AG04449 (cell line): Measurements from ENCODE around the gene QSER1.
"Not testable (repeated sequence)": the region's sequence is repeated elsewhere in the genome, so short reads cannot be mapped to it uniquely, and the experiment has no call there.

Experiments used
- CTCF ChIA-PET: fragments of 350-600 bp; formaldehyde crosslinking; extraction: SDS; loops from one replicate; lab custom pipeline; 2021; ENCODE audit warnings: antibody characterized with exemption; lab: Yijun Ruan, JAX
- POLR2A ChIA-PET: fragments of 400-600, 350-600 bp; formaldehyde crosslinking; extraction: SDS; loops from one replicate; lab custom pipeline; 2020; ENCODE audit warnings: antibody characterized with exemption, inconsistent platforms; lab: Yijun Ruan, JAX
- DNase-seq: peaks from one replicate; pipeline ENCODE4 v3.0.0-alpha.2; 2010; ENCODE audit warnings: low read depth, low spot score
- H3K4me3 ChIP-seq: 2 replicates; pipeline ENCODE4 v1.5.1; 2011; ENCODE audit warnings: low read depth, mild to moderate bottlenecking, control low read depth, low read length
- CTCF ChIP-seq: IDR thresholded peaks from one replicate; pipeline ENCODE4 v1.5.1; 2011; ENCODE audit warnings: mild to moderate bottlenecking, moderate library complexity, low read length, control low read depth, inconsistent platforms; ENCODE audit not compliant: insufficient read depth; ENCODE audit errors: missing control alignments

The QSER1 gene

GRCh38 chr11:33021937-33022336 lies 129.3 kb downstream of the QSER1 start:
- ChIA-PET POLR2A (no interaction called here), CTCF (interaction anchor here (0.7 to 1.8 kb wide), 5 partner anchors 8 to 62 kb away, joined by 3 to 7 read pairs (median 5); no protein-coding TSS in a partner anchor)
- no peak for TF ChIP-seq CTCF
- H3K4me3 ChIP-seq, result no peak overlapping the region
- no peak for DNase-seq

GRCh38 chr11:33025339-33025722 lies 132.7 kb downstream of the QSER1 start:
- ChIA-PET CTCF (interaction anchor here (1.0 to 3.2 kb wide), 2 partner anchors 9 to 22 kb away, joined by 3 to 9 read pairs; partner anchors contain the start of gene DEPDC7), POLR2A (no interaction called here)
- TF ChIP-seq CTCF, result no peak
- no peak for DNase-seq
- no peak overlapping the region for H3K4me3 ChIP-seq

GRCh38 chr11:33027233-33027632 lies 134.6 kb downstream of the QSER1 start:
- POLR2A ChIA-PET, result interaction anchor here (0.6 to 0.9 kb wide), 2 partner anchors 8 to 12 kb away, joined by 3 to 5 read pairs; partner anchors contain the start of gene DEPDC7
- CTCF ChIA-PET, result interaction anchor here (1.6 to 1.8 kb wide), 2 partner anchors 11 to 38 kb away, joined by 5 to 7 read pairs; partner anchors contain the start of gene DEPDC7
- DNase-seq, result no peak
- no peak for TF ChIP-seq CTCF
- no peak overlapping the region for H3K4me3 ChIP-seq

- CTCF ChIA-PET, result interaction anchor here (0.8 to 1.8 kb wide), 4 partner anchors 10 to 68 kb away, joined by 3 to 7 read pairs (median 4); partner anchors contain the start of gene DEPDC7
- no peak for TF ChIP-seq CTCF
- DNase-seq, result no peak
- POLR2A ChIA-PET, result no interaction called here
- H3K4me3 ChIP-seq, result no peak overlapping the region
Observed at GRCh38 chr11:33027846-33028536, 135.4 kb downstream of the QSER1 start.

- DNase-seq, result no peak
- CTCF ChIA-PET, result interaction anchor here (0.8 to 1.8 kb wide), 5 partner anchors 9 to 69 kb away, joined by 3 to 7 read pairs (median 5); partner anchors contain the start of gene DEPDC7
- no peak for TF ChIP-seq CTCF
- POLR2A ChIA-PET, result no interaction called here
- no peak overlapping the region for H3K4me3 ChIP-seq
Observed at GRCh38 chr11:33028537-33028914, 135.9 kb downstream of the QSER1 start.

GRCh38 chr11:33029218-33029617 lies 136.6 kb downstream of the QSER1 start:
- ChIA-PET POLR2A (interaction anchor here (0.8 kb wide), 1 partner anchor 13 kb away, joined by 5 read pairs; the partner anchor contains the start of gene DEPDC7), CTCF (interaction anchor here (0.8 to 1.6 kb wide), 5 partner anchors 9 to 37 kb away, joined by 3 to 5 read pairs (median 3); no protein-coding TSS in a partner anchor)
- H3K4me3 ChIP-seq, DNase-seq: not testable (repeated sequence)
